Measurements from ENCODE around the gene MAP1LC3B.
"Not testable (repeated sequence)": the region's sequence is repeated elsewhere in the genome, so short reads cannot be mapped to it uniquely, and the experiment has no call there.

The MAP1LC3B gene

GRCh38 chr16:87361916-87362619 is 30.1 kb upstream of the MAP1LC3B start:
- DNase-seq, result no peak

- DNase-seq, result not testable (repeated sequence)
Measured at GRCh38 chr16:87362828-87363559, 29.1 kb upstream of the MAP1LC3B start.

- no peak for DNase-seq
Measured at GRCh38 chr16:87363771-87364455, 28.2 kb upstream of the MAP1LC3B start.

- no peak for DNase-seq
Measured at GRCh38 chr16:87365021-87365713, 27.0 kb upstream of the MAP1LC3B start.

- no peak for DNase-seq
Measured at GRCh38 chr16:87366288-87366687, 25.8 kb upstream of the MAP1LC3B start.

- no peak for DNase-seq
Measured at GRCh38 chr16:87366930-87367329, 25.2 kb upstream of the MAP1LC3B start.

GRCh38 chr16:87367529-87367928 is 24.6 kb upstream of the MAP1LC3B start:
- DNase-seq, result no peak

- DNase-seq, result no peak
Measured at GRCh38 chr16:87368029-87368770, 23.9 kb upstream of the MAP1LC3B start.

- DNase-seq, result no peak
Measured at GRCh38 chr16:87369117-87369765, 22.9 kb upstream of the MAP1LC3B start.

GRCh38 chr16:87369796-87370719 is 22.1 kb upstream of the MAP1LC3B start:
- no peak for DNase-seq

- no peak for DNase-seq
Measured at GRCh38 chr16:87371261-87371866, 20.8 kb upstream of the MAP1LC3B start.

- no peak for DNase-seq
Measured at GRCh38 chr16:87372305-87372704, 19.8 kb upstream of the MAP1LC3B start.

GRCh38 chr16:87374313-87374712 is 17.8 kb upstream of the MAP1LC3B start:
- DNase-seq, result no peak

GRCh38 chr16:87375426-87376135 is 16.6 kb upstream of the MAP1LC3B start:
- no peak for DNase-seq

GRCh38 chr16:87376660-87377059 is 15.5 kb upstream of the MAP1LC3B start:
- DNase-seq, result no peak

GRCh38 chr16:87379312-87379752 is 12.8 kb upstream of the MAP1LC3B start:
- DNase-seq, result not testable (repeated sequence)

- no peak for DNase-seq
Measured at GRCh38 chr16:87380403-87380802, 11.7 kb upstream of the MAP1LC3B start.

GRCh38 chr16:87380881-87381280 is 11.3 kb upstream of the MAP1LC3B start:
- DNase-seq, result no peak

- DNase-seq, result no peak
Measured at GRCh38 chr16:87382023-87382785, 9.9 kb upstream of the MAP1LC3B start.

Measured in NCI-H1930 (cell line).